Stimulated activated memory B cell treated with anti-CD40 and anti-IgM and Interleukin-4, amounts not matched to agents 10 μg/mL and 1 μg/mL and 100 μg/mL, for 72 hours (primary cell): ENCODE measurements around the gene MCF2L.

Experiments used
- ATAC-seq: fragments of 150-1000 bp; cut with Tn5 transposase; 2 replicates; pipeline ENCODE4 v1.10.0; 2021
- H3K27ac Mint-ChIP-seq: one replicate; pipeline ENCODE4 v1.8.0; 2022; ENCODE audit warnings: mild to moderate bottlenecking, mixed read lengths
- H3K27me3 Mint-ChIP-seq: one replicate; pipeline ENCODE4 v1.8.0; 2022; ENCODE audit warnings: mixed read lengths
- H3K36me3 Mint-ChIP-seq: one replicate; pipeline ENCODE4 v1.8.0; 2022; ENCODE audit warnings: mixed read lengths
- H3K4me1 Mint-ChIP-seq: one replicate; pipeline ENCODE4 v1.8.0; 2022; ENCODE audit warnings: mixed read lengths
- H3K4me3 Mint-ChIP-seq: one replicate; pipeline ENCODE4 v1.8.0; 2022; ENCODE audit warnings: mild to moderate bottlenecking, moderate library complexity, mixed read lengths
- H3K9me3 Mint-ChIP-seq: one replicate; pipeline ENCODE4 v1.8.0; 2022; ENCODE audit warnings: mixed read lengths

MCF2L gene

DNA sequence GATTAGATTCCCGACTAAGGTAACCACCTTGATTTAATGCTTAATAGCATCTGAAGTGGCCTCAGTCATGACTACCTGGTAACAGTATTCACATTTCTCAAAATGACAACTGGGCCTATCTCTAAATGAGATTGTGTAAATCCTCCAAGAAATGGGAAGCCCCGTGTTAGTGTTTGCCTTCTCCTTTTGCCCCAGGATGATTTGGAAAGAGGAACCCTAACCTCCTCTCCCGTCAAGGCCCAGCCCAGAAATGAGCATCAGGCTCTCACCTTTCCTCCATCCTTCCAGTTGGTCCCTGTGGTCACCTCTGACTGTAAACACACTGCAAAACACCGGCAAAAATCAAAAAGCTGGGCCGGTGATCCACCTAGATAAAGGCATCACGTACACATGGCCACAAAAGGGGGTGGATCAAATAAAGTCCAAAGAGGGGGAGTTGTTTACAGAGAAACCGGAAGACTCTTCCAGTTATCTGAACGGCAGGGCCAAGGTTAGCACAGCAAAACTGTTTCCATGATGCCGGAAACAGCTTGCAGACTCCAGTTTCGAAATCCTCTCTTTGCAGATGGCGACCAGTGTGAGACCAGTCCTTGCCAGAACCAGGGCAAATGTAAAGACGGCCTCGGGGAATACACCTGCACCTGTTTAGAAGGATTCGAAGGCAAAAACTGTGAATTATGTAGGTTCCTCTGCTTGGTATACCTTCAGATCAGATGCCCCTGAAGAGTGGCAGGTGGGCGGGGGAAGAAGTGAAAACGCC is 170.0 kb downstream of the MCF2L start:
- no peak overlapping the region for H3K4me3 Mint-ChIP-seq
- ATAC-seq, result no peak
- peaks cover 17% of the 10 kb centered on the region for H3K27me3 Mint-ChIP-seq
- no peaks in the 10 kb centered on the region for H3K36me3 Mint-ChIP-seq
- no peaks in the 10 kb centered on the region for H3K4me1 Mint-ChIP-seq
- H3K27ac Mint-ChIP-seq, result no peak overlapping the region
- H3K9me3 Mint-ChIP-seq, result no peaks in the 10 kb centered on the region

DNA sequence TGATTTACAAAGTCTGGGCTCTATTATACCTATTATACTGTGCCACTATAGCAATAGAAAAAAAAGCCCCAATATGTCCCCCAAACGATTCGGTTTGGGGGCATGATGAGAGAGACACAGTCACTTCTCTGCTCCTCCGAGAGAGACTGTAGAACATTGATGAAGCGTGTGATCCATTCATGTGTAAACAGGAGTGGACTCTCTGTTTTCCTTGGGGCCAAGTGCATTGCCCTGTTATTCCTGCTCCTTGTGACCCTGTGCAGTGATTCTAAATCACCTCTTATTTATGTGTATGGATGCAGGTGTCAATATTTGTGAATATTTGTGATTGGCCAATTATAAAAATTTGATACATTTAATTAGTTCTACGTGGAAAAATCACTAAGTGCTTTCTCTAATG is 170.6 kb downstream of the MCF2L start:
- no peak for ATAC-seq
- H3K27ac Mint-ChIP-seq, result no peak overlapping the region
- H3K9me3 Mint-ChIP-seq, result no peaks in the 10 kb centered on the region
- no peaks in the 10 kb centered on the region for H3K36me3 Mint-ChIP-seq
- H3K4me3 Mint-ChIP-seq, result no peak overlapping the region
- H3K27me3 Mint-ChIP-seq, result peaks cover 21% of the 10 kb centered on the region
- no peaks in the 10 kb centered on the region for H3K4me1 Mint-ChIP-seq

DNA sequence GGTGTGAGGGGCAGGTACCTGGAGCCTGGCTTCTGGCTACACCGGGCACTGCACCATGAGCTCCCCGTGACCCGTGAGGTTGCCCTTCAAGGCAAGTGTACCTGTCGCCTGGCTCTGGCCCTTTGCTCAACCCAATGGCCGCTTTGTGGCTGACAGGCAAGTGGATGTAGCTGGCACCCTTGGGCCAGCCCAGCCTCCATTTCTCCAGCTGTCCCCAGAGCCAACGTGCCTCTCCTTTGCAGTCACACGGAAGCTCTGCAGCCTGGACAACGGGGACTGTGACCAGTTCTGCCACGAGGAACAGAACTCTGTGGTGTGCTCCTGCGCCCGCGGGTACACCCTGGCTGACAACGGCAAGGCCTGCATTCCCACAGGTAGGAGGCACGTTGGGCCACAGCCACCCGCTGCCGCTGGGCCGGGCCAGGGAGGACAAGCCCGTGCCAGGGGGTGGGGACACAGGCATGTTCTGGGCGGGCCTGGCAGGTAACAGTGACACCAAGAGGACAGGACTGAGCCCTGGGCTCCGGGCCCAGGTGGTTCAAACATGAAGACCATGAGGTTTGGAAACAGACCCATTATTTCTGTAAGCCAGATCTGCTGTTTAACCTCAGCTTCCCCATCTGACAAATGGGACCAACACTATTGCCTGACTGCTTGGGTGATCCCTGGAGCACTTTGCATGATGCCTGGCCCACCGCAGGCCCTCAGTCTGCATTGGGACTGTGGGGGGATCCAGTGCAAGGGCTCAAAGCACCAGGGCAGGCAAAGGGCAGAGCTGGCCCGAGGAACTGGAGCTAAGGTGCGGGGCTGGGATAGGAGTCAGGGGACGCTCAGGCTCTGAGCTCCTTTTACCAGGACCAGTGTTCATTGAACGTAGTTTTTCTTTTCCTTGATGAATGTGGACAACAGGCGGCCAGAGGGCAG is 171.9 kb downstream of the MCF2L start:
- H3K36me3 Mint-ChIP-seq, result no peaks in the 10 kb centered on the region
- H3K27me3 Mint-ChIP-seq, result peaks cover 25% of the 10 kb centered on the region
- ATAC-seq, result no peak
- no peak overlapping the region for H3K4me3 Mint-ChIP-seq
- no peak overlapping the region for H3K27ac Mint-ChIP-seq
- no peaks in the 10 kb centered on the region for H3K4me1 Mint-ChIP-seq
- peaks cover 2% of the 10 kb centered on the region for H3K9me3 Mint-ChIP-seq

DNA sequence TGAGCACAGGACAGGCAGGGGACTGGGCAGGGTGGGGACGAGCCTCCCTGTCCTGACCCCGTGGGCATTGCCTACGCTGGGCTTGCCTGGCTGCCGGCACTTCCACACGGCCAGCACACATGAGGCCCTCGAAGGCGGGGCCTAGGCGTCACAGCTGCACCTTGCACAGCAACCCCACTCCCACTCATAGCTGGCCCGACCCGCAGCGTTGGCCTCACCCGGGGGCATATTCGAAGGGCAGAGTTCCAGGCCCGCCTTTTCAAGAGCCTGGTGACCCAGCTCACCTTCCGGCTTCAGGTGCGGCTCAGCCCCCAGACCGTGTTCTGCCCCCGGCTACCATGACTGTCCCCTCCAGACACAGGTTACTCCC is 172.6 kb downstream of the MCF2L start:
- no peak overlapping the region for H3K27ac Mint-ChIP-seq
- H3K27me3 Mint-ChIP-seq, result peaks cover 31% of the 10 kb centered on the region
- H3K36me3 Mint-ChIP-seq, result no peaks in the 10 kb centered on the region
- no peak for ATAC-seq
- peaks cover 2% of the 10 kb centered on the region for H3K9me3 Mint-ChIP-seq
- H3K4me1 Mint-ChIP-seq, result no peaks in the 10 kb centered on the region
- no peak overlapping the region for H3K4me3 Mint-ChIP-seq

DNA sequence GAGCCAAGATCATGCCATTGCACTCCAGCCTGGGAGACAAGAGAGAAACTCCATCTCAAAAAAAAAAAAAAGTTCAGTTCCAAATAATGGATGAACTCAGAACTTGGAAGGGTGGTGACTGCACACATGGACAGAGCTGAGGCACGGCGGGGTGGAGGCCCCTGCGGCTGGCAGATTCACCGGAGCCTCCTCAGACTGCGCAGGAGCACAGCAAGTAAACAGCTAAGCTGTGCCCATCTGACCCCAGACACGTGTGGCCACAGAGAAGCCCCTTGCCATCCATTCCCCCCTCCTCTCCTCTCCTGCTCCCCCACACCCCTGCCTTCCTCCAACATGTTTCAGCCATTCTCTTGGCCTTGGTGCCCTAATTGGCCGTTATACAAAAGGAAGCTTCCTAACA is 173.9 kb downstream of the MCF2L start:
- Mint-ChIP-seq H3K4me1 (no peaks in the 10 kb centered on the region), H3K27ac (no peak overlapping the region), H3K4me3 (no peak overlapping the region), H3K36me3 (no peaks in the 10 kb centered on the region), H3K9me3 (peaks cover 2% of the 10 kb centered on the region), H3K27me3 (peaks cover 33% of the 10 kb centered on the region)
- ATAC-seq, result no peak

DNA sequence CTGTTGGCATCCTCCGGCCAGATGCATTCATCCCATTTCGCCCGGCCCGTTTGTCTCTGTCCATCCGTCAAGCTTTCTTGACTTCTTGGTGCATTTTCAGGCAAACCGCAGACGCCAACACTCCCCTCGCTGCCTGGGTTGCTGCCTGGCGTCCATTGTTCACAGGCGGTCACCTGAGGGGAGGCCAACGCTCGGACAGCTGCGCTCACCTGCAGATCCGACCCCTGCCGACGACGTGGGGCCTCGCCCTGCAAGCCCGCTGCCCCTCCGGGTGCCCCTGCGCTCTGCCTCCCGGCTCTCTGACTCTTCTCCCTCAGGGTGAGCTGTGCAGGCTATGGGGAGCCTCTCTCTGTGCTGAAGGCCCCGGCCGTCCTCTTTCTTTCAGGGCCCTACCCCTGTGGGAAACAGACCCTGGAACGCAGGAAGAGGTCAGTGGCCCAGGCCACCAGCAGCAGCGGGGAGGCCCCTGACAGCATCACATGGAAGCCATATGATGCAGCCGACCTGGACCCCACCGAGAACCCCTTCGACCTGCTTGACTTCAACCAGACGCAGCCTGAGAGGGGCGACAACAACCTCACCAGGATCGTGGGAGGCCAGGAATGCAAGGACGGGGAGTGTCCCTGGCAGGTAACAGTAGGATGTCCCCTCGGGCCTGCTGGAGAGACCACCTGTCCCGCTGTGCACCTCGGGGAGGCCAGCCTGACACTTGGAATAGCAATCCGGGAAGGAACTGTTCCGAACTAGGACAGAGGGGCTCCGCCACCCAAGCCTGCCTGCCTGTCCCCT is 174.6 kb downstream of the MCF2L start:
- Mint-ChIP-seq H3K27ac (no peak overlapping the region), H3K36me3 (no peaks in the 10 kb centered on the region), H3K27me3 (peaks cover 38% of the 10 kb centered on the region), H3K4me3 (no peak overlapping the region), H3K4me1 (no peaks in the 10 kb centered on the region), H3K9me3 (peaks cover 2% of the 10 kb centered on the region)
- no peak for ATAC-seq

DNA sequence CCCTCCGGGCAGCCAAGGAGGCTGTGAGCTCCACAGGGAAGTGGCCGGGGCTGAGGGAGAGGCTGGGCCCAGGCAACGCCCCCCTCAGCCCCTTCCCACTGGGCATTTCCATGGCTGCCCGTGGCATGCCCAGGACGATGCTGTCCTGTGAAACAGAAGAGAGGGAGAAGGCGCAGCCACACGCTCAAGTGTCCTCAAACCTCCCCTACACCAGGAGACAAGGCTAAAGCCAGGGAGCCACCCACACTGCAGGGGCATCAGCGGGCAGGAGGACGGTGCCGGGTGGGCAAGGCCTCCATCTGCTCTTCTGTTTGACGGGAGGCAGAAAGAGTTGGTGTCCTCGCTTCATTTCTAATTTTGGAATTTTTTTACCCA is 175.2 kb downstream of the MCF2L start:
- Mint-ChIP-seq H3K27me3 (peaks cover 44% of the 10 kb centered on the region), H3K36me3 (no peaks in the 10 kb centered on the region), H3K27ac (no peak overlapping the region), H3K4me1 (no peaks in the 10 kb centered on the region), H3K4me3 (no peak overlapping the region), H3K9me3 (peaks cover 2% of the 10 kb centered on the region)
- ATAC-seq, result no peak

DNA sequence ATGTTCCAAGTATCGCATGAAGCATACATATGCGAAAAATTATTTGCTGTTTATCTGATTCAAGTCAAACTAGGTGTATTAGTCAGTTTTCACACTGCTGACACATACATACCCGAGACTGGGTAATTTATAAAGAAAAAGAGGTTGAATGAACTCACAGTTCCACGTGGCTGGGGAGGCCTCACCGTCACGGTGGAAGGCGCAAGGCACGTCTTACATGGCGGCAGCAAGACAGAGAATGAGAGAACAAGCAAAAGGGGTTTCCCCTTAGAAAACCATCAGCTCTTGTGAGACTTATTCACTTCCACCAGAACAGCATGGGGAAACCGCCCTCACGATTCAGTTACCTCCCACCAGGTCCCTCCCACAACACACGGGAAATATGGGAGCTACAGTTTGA is 176.5 kb downstream of the MCF2L start:
- H3K9me3 Mint-ChIP-seq, result peaks cover 2% of the 10 kb centered on the region
- no peak for ATAC-seq
- no peaks in the 10 kb centered on the region for H3K4me1 Mint-ChIP-seq
- no peaks in the 10 kb centered on the region for H3K36me3 Mint-ChIP-seq
- H3K27ac Mint-ChIP-seq, result no peak overlapping the region
- H3K27me3 Mint-ChIP-seq, result peaks cover 52% of the 10 kb centered on the region
- no peak overlapping the region for H3K4me3 Mint-ChIP-seq

DNA sequence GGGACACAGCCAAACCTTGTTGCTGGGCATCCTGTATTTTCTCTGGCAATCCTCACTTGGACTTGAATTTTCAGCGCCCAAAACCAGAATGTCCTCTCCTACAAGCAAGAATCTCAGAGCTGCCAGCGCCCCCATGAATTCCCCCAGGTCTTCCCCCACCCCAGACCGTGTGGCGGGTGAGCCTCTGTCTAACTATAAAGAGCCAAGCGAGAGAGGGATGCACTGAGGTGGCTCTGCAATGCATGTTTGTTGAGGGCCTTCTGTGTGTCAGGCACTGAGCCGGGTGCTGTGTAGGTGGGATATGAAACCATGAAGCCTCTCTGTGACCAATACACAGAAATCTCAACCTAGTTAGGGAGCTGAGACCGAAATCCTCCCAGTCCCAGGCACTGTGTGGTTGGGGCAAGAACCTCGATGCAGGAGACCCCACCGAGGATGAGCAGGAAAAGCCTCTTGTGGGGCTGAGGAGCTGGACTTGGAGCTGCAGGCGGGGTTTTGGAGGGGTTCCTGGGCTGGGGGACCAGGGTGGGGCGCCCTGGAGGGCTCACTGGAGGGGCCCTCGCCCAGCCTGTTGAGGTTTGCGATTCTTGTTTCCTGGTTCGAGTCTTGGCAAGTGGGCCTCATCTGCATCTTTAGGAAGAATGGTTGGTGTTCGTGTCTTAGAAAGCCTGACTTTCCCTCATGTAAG is 177.0 kb downstream of the MCF2L start:
- no peaks in the 10 kb centered on the region for H3K36me3 Mint-ChIP-seq
- H3K27ac Mint-ChIP-seq, result no peak overlapping the region
- peaks cover 57% of the 10 kb centered on the region for H3K27me3 Mint-ChIP-seq
- no peak overlapping the region for H3K4me3 Mint-ChIP-seq
- no peaks in the 10 kb centered on the region for H3K4me1 Mint-ChIP-seq
- no peak for ATAC-seq
- H3K9me3 Mint-ChIP-seq, result peaks cover 2% of the 10 kb centered on the region

DNA sequence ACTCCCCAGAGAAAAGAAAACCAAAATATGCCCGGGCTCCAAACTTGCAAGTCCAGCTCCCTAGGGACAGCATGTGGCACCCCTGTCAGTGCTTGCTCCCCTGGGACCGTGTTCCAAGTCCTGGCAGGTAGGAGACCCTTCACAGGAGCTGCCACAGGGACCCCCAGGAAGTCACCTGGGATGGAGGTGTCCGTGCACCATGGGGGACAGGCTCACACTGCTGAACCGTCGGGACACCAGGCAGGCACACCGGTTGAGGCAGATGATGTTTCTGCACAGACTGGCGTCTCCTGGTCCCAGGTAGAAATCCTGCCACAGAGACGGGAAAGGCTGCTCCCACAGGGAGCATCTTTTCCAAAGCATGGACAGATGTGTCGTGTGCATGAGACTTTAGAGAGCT is 177.7 kb downstream of the MCF2L start:
- Mint-ChIP-seq H3K27me3 (peaks cover 64% of the 10 kb centered on the region), H3K4me1 (peaks cover 5% of the 10 kb centered on the region)

DNA sequence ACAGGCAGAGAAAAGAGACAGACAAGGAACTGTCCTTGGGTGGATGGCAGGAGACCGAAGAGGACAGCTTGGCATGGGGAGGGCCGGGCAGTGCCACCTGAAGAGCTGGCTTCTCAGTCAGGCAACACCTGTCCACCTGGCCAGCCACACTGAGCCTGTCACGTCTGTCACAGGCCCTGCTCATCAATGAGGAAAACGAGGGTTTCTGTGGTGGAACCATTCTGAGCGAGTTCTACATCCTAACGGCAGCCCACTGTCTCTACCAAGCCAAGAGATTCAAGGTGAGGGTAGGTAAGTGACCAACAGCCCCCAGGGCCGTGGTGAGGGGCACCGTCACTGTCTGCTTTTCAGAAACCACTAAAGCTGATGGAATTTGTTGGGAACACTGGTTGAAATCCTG is 178.2 kb downstream of the MCF2L start:
- Mint-ChIP-seq H3K27ac (no peak overlapping the region), H3K9me3 (peaks cover 2% of the 10 kb centered on the region), H3K36me3 (no peaks in the 10 kb centered on the region), H3K27me3 (peaks cover 69% of the 10 kb centered on the region), H3K4me1 (peaks cover 10% of the 10 kb centered on the region), H3K4me3 (no peak overlapping the region)
- no peak for ATAC-seq

More for the DNA sequence above, 177.7 kb downstream of the MCF2L start:
- Mint-ChIP-seq H3K36me3 (no peaks in the 10 kb centered on the region), H3K27ac (no peak overlapping the region), H3K4me3 (no peak overlapping the region), H3K9me3 (peaks cover 2% of the 10 kb centered on the region)
- no peak for ATAC-seq

DNA sequence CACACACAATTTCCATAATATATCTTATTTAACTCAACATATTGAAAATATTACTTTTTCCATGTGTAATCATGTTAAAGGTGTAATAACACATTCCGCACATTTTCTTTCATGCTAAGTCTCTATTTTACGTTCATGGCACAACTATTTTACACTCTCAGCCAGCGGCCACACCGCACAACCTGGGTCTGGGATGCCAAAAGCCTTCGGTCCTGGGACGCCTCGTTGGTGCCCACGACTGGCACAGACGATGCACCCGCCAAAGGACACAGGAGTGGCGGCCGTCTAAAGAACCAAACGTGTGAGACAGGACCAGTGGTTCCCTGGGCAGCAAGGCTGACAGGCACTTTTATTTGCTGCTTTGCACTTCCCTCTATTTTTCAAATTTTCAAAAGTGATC is 179.4 kb downstream of the MCF2L start:
- no peaks in the 10 kb centered on the region for H3K36me3 Mint-ChIP-seq
- H3K27me3 Mint-ChIP-seq, result peaks cover 78% of the 10 kb centered on the region
- no peak for ATAC-seq
- no peak overlapping the region for H3K27ac Mint-ChIP-seq
- H3K4me3 Mint-ChIP-seq, result no peak overlapping the region
- H3K9me3 Mint-ChIP-seq, result peaks cover 2% of the 10 kb centered on the region
- H3K4me1 Mint-ChIP-seq, result peaks cover 18% of the 10 kb centered on the region

DNA sequence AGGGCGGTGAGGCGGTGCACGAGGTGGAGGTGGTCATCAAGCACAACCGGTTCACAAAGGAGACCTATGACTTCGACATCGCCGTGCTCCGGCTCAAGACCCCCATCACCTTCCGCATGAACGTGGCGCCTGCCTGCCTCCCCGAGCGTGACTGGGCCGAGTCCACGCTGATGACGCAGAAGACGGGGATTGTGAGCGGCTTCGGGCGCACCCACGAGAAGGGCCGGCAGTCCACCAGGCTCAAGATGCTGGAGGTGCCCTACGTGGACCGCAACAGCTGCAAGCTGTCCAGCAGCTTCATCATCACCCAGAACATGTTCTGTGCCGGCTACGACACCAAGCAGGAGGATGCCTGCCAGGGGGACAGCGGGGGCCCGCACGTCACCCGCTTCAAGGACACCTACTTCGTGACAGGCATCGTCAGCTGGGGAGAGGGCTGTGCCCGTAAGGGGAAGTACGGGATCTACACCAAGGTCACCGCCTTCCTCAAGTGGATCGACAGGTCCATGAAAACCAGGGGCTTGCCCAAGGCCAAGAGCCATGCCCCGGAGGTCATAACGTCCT is 180.0 kb downstream of the MCF2L start:
- Mint-ChIP-seq H3K9me3 (peaks cover 2% of the 10 kb centered on the region), H3K27ac (no peak overlapping the region), H3K4me3 (no peak overlapping the region), H3K36me3 (no peaks in the 10 kb centered on the region), H3K4me1 (peaks cover 18% of the 10 kb centered on the region), H3K27me3 (peaks cover 72% of the 10 kb centered on the region)
- no peak for ATAC-seq
